Activated naive CD4-positive, alpha-beta T cell treated with anti-CD3 and anti-CD28 coated beads, Interleukin-2, amount 10 ng/mL, durations not matched to agents 7 days and 5 days (primary cell): Measurements from ENCODE around the gene PKP1.

Source experiments
- CTCF ChIA-PET: fragments of 350-600 bp; sonication (Branson Sonifier 250); formaldehyde crosslinking; loops from one replicate; lab custom pipeline; 2021; ENCODE audit warnings: antibody characterized with exemption; lab: Charles Lee
- DNase-seq: peaks from one replicate; pipeline ENCODE4 v3.0.0-alpha.2; 2020
- H3K27ac Mint-ChIP-seq: one replicate; pipeline ENCODE4 v1.8.0; 2021; ENCODE audit warnings: mild to moderate bottlenecking, moderate library complexity, mixed read lengths
- H3K27me3 Mint-ChIP-seq: one replicate; pipeline ENCODE4 v1.8.0; 2021; ENCODE audit warnings: mild to moderate bottlenecking, mixed read lengths
- H3K36me3 Mint-ChIP-seq: one replicate; pipeline ENCODE4 v1.8.0; 2021; ENCODE audit warnings: mixed read lengths
- H3K4me1 Mint-ChIP-seq: one replicate; pipeline ENCODE4 v1.8.0; 2021; ENCODE audit warnings: mixed read lengths
- H3K4me3 Mint-ChIP-seq: one replicate; pipeline ENCODE4 v1.8.0; 2021; ENCODE audit warnings: mild to moderate bottlenecking, moderate library complexity, mixed read lengths
- H3K9me3 Mint-ChIP-seq: one replicate; pipeline ENCODE4 v1.8.0; 2021; ENCODE audit warnings: mixed read lengths

The PKP1 gene

DNA sequence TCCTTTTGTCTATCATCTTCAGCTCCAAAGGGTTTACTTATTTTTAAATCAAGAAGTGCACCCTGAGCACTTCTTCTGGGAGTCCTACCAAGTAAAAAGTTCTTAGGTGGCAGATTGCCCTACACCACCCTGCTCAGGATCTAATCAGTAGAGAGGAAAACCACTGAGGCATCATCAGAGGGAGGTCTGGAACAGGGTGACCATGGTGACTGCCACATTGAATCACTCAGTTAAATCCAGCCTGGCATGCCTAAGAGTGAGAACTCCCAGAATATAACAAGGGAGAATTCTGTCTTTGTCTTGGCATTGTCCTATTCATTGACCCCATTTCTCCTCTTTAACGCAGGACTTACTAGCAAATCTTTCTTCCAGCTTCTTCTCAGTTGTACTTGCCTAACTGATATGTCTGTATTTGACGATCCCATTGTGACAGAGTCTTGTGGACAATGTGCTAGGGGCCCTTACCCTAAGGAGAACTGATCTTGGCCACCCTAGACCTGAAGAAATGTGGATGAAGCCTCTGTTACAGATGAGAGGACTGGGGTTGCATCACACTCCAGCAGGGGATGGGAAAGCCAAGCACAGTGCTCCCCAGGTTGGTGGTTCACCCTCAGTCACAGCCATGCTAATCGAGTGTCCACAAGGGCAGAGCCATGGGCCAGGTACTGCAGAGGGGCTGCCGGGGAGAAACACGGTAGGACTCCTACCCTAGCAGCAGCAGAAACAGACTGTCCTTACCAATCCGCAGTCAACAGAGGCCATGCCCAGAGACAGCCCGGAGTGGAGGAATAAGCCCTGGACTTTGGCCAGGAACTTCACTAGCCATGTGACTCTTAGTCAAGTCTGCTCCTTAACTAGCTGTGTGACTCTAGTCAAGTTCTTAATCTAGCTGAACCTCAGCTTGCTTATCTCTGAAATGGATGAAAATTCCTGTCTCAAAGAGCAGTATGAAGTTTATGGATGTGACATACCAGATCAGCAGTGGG lies 15.4 kb downstream of the PKP1 start:
- Mint-ChIP-seq H3K27ac (no peak overlapping the region), H3K9me3 (no peaks in the 10 kb centered on the region), H3K27me3 (peaks cover 66% of the 10 kb centered on the region), H3K4me1 (no peaks in the 10 kb centered on the region), H3K36me3 (no peaks in the 10 kb centered on the region), H3K4me3 (no peak overlapping the region)
- no peak for DNase-seq
- CTCF ChIA-PET = no interaction called here

DNA sequence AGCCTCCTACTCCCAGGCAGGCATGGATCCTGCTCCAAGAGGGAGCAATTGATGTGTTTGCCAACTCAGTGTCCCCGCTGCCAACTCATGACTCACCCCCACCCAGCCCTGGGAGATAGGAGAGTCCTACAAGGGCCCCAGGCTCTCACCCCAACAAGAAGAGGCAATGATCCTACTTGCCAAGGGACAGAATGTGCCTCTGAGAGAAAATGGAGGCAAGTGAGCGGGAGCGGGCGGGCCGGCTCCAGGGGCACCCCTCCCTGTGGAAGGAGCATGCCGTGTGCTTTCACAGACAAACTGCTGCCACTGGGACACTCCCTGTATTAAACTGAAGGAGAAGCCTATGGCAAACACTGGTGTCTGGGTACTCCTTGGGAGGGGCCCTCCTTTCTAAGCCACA lies 16.7 kb downstream of the PKP1 start:
- Mint-ChIP-seq H3K36me3 (no peaks in the 10 kb centered on the region), H3K9me3 (no peaks in the 10 kb centered on the region), H3K4me3 (no peak overlapping the region), H3K27me3 (peaks cover 73% of the 10 kb centered on the region), H3K4me1 (no peaks in the 10 kb centered on the region), H3K27ac (no peak overlapping the region)
- CTCF ChIA-PET = no interaction called here
- DNase-seq = no peak

DNA sequence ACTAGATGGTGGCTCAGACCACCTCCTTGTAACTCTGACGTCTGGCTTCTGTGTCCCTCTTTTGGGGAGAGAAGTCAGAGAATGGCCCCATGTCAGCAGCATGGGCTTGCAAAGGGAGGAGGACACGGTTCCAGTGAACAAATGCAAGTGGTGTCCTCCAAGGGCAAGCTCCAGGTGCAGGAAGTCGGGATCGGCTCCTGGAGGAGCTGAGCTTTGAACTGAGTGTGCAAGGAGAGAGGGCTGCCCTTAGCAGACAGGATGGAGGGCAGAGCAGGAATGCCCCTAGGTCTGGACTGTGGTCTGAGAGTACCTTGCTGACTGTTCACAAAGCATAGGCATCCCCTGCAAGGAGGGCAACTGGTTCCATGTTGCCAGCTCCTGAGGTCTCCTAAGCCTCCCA lies 17.3 kb downstream of the PKP1 start:
- no peak overlapping the region for H3K27ac Mint-ChIP-seq
- no peaks in the 10 kb centered on the region for H3K4me1 Mint-ChIP-seq
- no peak for DNase-seq
- CTCF ChIA-PET = no interaction called here
- H3K9me3 Mint-ChIP-seq = no peaks in the 10 kb centered on the region
- no peaks in the 10 kb centered on the region for H3K36me3 Mint-ChIP-seq
- no peak overlapping the region for H3K4me3 Mint-ChIP-seq
- peaks cover 75% of the 10 kb centered on the region for H3K27me3 Mint-ChIP-seq

DNA sequence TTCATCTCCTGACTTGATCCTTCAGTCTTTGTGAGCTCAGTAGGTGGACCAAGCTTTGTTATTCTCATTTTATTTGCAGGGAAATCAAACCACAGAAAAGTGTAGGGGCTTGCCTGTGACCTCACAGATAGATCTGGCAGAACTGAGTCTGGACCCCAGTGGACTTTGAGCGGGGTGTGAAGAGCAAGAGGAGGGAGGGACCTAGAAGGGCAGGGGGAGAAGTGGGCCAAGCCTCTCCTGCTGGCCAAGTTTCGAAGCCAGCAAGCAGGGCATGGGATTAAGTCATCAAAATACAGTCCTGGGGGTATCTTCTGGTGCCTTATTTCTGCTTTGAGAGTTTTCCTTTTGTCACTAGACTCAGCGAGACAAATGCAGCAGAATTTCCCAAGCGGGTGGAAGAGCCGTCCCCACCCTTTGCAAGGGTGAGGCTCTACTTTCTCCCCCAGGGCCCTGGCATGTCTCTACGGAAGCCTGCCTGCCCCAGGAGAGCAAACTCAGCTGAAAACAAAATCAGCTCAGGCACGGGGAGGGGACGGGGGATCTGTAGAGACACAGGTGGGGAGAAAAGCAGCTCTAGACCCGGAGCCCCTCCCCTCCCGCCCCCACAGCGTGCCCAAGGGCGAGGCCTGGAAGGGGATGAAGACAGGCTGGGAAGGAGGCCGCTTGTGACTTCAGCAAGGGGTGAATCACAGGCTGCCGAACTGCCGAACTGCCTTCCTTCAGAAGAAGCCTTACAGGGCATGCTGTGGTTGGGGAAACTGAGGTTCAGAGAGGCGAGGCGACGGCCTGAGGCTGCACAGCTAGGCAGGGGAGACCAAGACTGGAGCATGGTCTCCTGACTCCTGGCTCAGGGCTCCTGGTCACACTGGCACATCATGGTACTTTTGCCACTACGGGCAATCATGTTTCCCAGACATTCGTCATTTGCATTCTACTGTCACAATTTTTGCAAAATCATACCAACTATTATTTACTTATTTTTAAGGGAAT lies 19.2 kb downstream of the PKP1 start:
- Mint-ChIP-seq H3K36me3 (no peaks in the 10 kb centered on the region), H3K4me3 (no peak overlapping the region), H3K27ac (no peak overlapping the region), H3K9me3 (no peaks in the 10 kb centered on the region), H3K27me3 (peaks cover 71% of the 10 kb centered on the region), H3K4me1 (no peaks in the 10 kb centered on the region)
- CTCF ChIA-PET = no interaction called here
- DNase-seq = no peak

DNA sequence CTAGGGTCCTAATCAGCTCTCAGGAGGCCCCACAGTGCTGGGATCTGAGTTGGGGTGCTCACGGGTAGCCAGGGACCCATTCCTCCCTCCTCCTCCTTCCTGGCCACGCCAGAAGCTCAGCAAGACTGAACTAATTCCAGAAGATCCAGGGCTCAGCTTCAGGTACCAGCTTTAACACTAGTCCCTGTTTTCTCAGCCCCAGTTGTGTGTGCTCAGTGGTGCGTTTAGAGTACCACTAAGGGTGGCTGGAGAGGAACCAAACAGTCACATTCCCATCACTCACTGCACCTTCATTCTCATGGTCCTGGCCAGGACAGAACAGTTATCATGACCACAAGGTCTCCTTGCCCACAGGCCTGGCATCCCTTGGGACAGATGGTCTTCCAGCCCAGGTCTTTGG lies 20.8 kb downstream of the PKP1 start:
- no peak overlapping the region for H3K27ac Mint-ChIP-seq
- CTCF ChIA-PET = interaction anchor here (0.6 to 1.5 kb wide), 3 partner anchors 46 to 242 kb away, joined by 3 to 5 read pairs (median 4); no protein-coding TSS in a partner anchor
- no peak for DNase-seq
- no peak overlapping the region for H3K4me3 Mint-ChIP-seq
- H3K36me3 Mint-ChIP-seq = no peaks in the 10 kb centered on the region
- H3K9me3 Mint-ChIP-seq = no peaks in the 10 kb centered on the region
- H3K27me3 Mint-ChIP-seq = peaks cover 74% of the 10 kb centered on the region
- no peaks in the 10 kb centered on the region for H3K4me1 Mint-ChIP-seq

DNA sequence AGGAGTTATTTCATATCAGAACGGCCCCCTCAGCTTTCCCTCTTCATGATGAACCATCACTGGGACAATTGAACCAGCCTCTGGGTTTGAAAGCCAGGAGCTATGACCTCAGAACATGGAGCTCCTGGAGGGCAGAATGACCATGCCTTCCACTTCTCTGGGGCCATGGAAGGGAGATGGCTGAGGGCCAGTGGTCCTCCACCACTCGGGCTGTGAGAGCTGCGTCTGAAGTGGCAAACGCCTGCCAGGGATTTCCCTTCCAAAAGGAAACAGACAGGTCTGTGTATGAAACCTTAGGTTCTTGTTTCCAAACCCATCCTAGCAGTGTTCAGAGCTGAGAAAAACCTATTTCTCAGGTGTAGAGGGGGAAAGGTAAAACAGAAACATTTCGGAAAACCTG lies 22.5 kb downstream of the PKP1 start:
- Mint-ChIP-seq H3K9me3 (no peaks in the 10 kb centered on the region), H3K36me3 (no peaks in the 10 kb centered on the region), H3K4me1 (no peaks in the 10 kb centered on the region), H3K27ac (no peak overlapping the region), H3K4me3 (no peak overlapping the region), H3K27me3 (peaks cover 76% of the 10 kb centered on the region)
- CTCF ChIA-PET = interaction anchor here (0.7 kb wide), 1 partner anchor 103 kb away, joined by 6 read pairs; no protein-coding TSS in a partner anchor
- no peak for DNase-seq

DNA sequence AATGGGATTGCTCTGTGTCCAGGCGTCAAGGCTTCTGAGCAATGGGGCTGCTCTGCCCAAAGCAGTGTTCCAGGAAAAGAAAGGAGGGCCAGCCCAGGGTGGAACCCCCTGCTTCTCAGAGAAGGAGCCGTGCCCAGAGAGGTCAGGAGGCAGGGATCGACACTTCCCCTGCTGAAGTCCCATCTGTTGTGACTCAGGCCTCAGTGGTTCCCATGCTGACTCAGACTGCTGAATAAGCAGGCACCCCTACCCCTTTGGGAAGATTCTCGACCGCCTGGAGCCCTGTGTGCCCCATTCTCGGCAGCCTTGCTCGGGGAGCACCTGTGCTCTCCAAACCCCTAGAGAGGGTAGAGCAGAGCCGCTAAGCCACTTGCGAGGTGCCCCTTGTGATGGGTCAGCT lies 23.9 kb downstream of the PKP1 start:
- no peak for DNase-seq
- peaks cover 4% of the 10 kb centered on the region for H3K4me1 Mint-ChIP-seq
- no peaks in the 10 kb centered on the region for H3K9me3 Mint-ChIP-seq
- CTCF ChIA-PET = no interaction called here
- H3K36me3 Mint-ChIP-seq = no peaks in the 10 kb centered on the region
- H3K27me3 Mint-ChIP-seq = peaks cover 79% of the 10 kb centered on the region
- no peak overlapping the region for H3K4me3 Mint-ChIP-seq
- H3K27ac Mint-ChIP-seq = no peak overlapping the region

DNA sequence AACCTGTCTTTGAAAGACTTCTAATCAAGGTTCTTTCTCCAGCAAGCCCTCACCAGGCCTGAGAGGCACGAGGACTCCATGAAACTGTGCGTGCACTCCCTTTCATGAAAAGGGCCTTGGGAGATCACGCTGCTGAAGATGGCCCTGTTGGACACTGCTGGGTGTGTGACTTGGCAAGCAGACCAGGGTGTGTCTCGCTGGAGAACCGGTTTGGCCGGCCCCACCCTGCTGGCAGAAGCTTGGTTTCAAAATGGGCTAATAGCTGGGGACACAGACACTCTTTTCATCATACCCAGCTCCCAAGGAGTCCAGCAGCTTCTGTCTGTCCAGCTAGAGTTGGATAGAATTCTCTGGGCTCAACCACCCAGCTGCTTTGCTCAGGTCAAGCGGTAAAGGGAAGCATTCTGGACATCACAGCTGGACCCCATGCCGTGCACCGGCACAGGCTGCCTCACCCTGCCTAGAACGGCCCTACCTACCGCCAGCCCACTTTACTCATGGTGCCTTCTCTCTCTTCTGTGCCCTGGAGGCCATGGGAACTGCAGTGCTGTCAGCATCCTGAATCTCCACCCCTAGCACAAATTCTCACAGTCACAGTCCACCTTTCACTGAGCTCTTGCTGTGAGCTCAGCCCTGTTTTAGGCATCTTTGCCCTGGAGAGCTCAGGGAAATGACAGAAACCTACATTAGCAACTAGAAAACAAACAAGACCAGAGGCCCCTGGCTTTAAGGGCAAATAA lies 24.6 kb downstream of the PKP1 start:
- CTCF ChIA-PET = interaction anchor here (1.1 kb wide), 1 partner anchor 55 kb away, joined by 3 read pairs; no protein-coding TSS in a partner anchor
- H3K4me3 Mint-ChIP-seq = no peak overlapping the region
- peaks cover 4% of the 10 kb centered on the region for H3K4me1 Mint-ChIP-seq
- H3K27me3 Mint-ChIP-seq = peaks cover 74% of the 10 kb centered on the region
- H3K36me3 Mint-ChIP-seq = no peaks in the 10 kb centered on the region
- DNase-seq = no peak
- no peak overlapping the region for H3K27ac Mint-ChIP-seq
- no peaks in the 10 kb centered on the region for H3K9me3 Mint-ChIP-seq

DNA sequence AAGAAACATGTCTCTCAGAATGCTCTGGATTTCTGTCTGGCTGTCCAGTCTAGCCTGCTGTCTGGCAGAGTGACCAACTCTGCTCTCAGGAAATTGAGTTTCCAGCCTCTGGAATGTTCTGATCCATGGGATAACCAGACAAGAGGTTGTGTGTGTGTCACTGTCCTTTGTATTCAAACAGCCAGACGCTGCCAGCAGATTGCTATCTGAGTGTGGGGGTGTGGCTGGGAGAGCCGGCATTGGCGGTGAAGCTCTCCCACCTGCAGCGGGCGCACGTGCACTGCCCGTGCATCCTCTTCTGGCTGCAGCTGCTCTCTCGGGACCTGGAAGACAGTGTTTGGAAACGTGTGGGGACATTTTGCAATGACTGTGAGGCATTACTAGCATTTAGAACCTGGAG lies 26.1 kb downstream of the PKP1 start:
- H3K27ac Mint-ChIP-seq = no peak overlapping the region
- no peak overlapping the region for H3K4me3 Mint-ChIP-seq
- H3K27me3 Mint-ChIP-seq = peaks cover 67% of the 10 kb centered on the region
- peaks cover 4% of the 10 kb centered on the region for H3K4me1 Mint-ChIP-seq
- peak; percentile 24 for DNase-seq
- no peaks in the 10 kb centered on the region for H3K9me3 Mint-ChIP-seq
- CTCF ChIA-PET = interaction anchor here (1.7 kb wide), 1 partner anchor 36 kb away, joined by 4 read pairs; no protein-coding TSS in a partner anchor
- no peaks in the 10 kb centered on the region for H3K36me3 Mint-ChIP-seq

DNA sequence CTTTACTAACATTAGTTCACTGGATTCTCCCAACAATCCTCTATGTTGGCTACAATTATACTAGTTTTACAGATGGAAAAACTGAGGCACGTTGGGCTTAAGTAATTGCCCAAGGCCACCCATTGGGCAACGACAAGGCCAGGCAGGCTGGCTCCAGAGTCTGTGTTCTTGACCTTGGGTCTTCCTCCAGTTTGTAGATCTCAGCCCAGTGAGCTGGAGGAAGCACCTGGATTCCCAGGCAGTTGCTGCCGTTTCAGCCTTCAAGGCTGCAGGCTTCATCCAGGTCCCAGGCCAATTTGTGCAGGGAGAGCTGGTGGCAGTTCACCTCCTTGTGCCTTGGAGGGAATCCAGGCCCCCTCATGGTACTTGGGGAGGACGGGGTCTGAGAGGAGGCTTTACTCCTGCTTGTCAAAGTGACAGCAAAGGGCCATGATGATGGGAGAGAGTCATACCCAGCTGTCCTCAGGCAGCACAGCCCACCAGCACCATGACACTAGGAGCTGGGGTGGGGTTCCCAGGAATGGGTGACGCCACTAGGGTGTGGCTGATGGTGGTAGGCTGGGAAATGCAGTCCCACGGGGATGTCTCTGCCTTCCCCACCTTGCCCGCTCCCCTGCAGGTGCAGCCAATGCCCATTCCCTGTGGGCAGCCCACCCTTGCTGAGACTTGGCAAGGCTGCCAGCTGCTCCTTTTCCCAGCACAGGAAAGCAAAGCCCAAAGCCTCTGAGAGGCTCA lies 27.1 kb downstream of the PKP1 start:
- H3K36me3 Mint-ChIP-seq = no peaks in the 10 kb centered on the region
- DNase-seq = no peak
- H3K27me3 Mint-ChIP-seq = peaks cover 58% of the 10 kb centered on the region
- no peak overlapping the region for H3K4me3 Mint-ChIP-seq
- H3K4me1 Mint-ChIP-seq = peaks cover 4% of the 10 kb centered on the region
- no peaks in the 10 kb centered on the region for H3K9me3 Mint-ChIP-seq
- H3K27ac Mint-ChIP-seq = no peak overlapping the region
- CTCF ChIA-PET = no interaction called here

DNA sequence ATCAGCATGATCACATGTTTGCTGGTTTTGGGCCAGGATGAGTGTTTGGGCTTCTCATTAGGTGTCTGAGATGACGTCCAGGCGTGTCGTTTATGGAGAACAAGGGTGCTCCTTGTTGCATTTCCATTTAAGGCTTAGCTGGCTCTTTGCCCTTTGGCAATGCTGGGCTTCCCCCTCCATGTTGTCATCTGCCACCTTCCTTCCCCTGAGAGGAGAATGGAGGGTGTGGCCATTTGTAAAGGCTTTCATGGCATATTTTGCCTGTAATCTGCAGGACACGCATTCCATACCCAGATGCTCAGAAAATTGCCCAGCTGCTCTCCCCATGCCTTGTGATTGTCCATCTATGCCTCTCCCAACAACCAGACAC lies 27.7 kb downstream of the PKP1 start:
- Mint-ChIP-seq H3K9me3 (no peaks in the 10 kb centered on the region), H3K4me3 (no peak overlapping the region), H3K4me1 (peaks cover 4% of the 10 kb centered on the region), H3K27ac (no peak overlapping the region), H3K36me3 (no peaks in the 10 kb centered on the region), H3K27me3 (peaks cover 53% of the 10 kb centered on the region)
- CTCF ChIA-PET = no interaction called here
- no peak for DNase-seq

DNA sequence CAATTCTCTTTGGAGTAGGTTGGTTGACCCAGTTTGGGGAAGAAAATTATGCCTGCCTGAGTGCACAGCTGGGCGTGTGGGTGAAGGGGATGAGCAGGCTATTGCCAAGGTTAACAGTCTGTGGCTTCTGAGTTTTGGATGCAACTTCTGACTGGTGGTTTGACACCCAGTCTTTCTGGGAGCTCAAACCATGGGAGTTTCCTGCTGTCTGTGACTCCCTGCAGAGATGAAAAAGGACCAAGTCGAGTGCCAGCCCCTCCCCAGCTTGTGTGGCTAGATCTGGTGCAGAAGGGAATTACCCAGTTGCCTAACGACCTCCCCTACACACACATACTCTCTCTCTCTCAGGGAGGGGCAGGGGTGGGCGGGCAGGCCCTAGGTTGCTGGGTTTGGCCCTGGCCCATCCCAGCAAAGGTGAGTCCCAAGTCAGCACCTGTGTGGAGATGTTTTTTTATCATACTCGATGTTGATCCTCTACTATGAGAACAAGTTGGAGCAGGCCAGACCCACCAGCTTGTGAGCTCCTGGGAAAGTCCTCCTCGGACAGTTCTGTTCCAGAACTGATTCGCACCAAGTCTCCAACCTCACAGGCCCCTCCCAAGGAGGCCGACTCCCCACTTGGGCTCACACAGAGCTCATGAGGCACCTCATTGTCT lies 28.2 kb downstream of the PKP1 start:
- DNase-seq = no peak
- CTCF ChIA-PET = no interaction called here
- Mint-ChIP-seq H3K9me3 (no peaks in the 10 kb centered on the region), H3K4me1 (peaks cover 4% of the 10 kb centered on the region), H3K36me3 (no peaks in the 10 kb centered on the region), H3K27me3 (peaks cover 53% of the 10 kb centered on the region), H3K4me3 (no peak overlapping the region), H3K27ac (no peak overlapping the region)

DNA sequence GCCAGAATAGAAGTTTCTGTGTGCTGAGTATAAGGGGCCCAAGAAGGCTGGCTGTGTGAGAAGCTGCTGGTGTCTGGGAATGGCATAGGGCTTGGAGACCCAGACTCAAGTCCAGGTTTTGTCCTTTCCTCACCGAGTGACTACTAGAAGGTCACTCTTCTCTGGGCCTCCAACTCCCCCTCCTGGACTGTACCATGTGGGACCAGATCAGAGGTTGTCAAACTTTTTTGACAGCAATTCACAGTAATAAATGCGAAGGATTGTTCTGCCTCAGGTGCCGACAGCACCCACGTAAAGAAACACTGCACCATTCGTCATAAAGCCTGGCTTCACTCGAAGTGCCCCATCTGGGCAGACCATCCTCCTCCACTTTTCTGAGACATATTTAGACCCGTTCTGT lies 29.0 kb downstream of the PKP1 start:
- Mint-ChIP-seq H3K4me1 (peaks cover 4% of the 10 kb centered on the region), H3K27me3 (peaks cover 49% of the 10 kb centered on the region), H3K27ac (no peak overlapping the region), H3K9me3 (no peaks in the 10 kb centered on the region), H3K36me3 (no peaks in the 10 kb centered on the region), H3K4me3 (no peak overlapping the region)
- CTCF ChIA-PET = no interaction called here
- no peak for DNase-seq
